K562 (cell line): ENCODE results near the gene RPN1. TPM values are rescaled to one million over a fixed set of nuclear protein-coding genes. Genes with fewer than 3 reads are reported as not detected.

ENCODE experiments used
- ATAC-seq: fragments of 200-7000 bp; cut with Tn5 transposase; 3 replicates; pipeline ENCODE4 v1.9.1; 2020; ENCODE audit warnings: moderate library complexity
- BruUV-seq: library from RNA; stranded (reverse); fragments of 400-500 nt; replicated peaks from 2 replicates; lab custom pipeline; 2021; lab: Mats Ljungman, UMichigan
- CTCF ChIA-PET: fragments of 300-600 bp; formaldehyde crosslinking; extraction: SDS; loops from one replicate; lab custom pipeline; 2021; ENCODE audit warnings: low intra/inter-chr PET ratio; lab: Yijun Ruan, JAX
- POLR2A ChIA-PET: fragments of 300-600, 350-650 bp; sonication (Branson Sonifier 250); formaldehyde crosslinking; extraction: SDS; loops from one replicate; lab custom pipeline; 2021; ENCODE audit warnings: antibody characterized with exemption, inconsistent platforms; lab: Yijun Ruan, JAX
- DNase-seq, 4 experiments: peaks; one replicate each; pipeline versions ENCODE4 v3.0.0 to v3.0.0-alpha.2; 2011 to 2018; ENCODE audit warnings: low spot score in 3 of 4, mixed read lengths in 3 of 4; ENCODE audit errors: extremely low read depth in 1 of 4
- FAIRE-seq: peaks from 2 replicates; lab custom pipeline; 2011; peaks lifted over from hg19 to GRCh38; lab: Jason Lieb, UNC
- H2AFZ ChIP-seq: 2 replicates; pipeline ENCODE4 v1.6.0; 2011; ENCODE audit warnings: low read depth, low read length, control low read depth, inconsistent platforms
- H3K27ac ChIP-seq: fragments of 200-600 bp; 3 replicates; pipeline ENCODE4 v1.8.0; 2011; ENCODE audit warnings: low read depth, mild to moderate bottlenecking, control low read depth, inconsistent platforms, low read length, moderate library complexity, mixed read lengths; ENCODE audit errors: extremely low read depth
- H3K27me3 ChIP-seq, 2 experiments: fragments of 300-600 bp in 1 of 2; 2 replicates in 1 of 2; 3 replicates in 1 of 2; pipeline versions ENCODE4 v1.6.0 to v1.8.0; 2011; ENCODE audit warnings: inconsistent platforms in 2 of 2, low read length in 2 of 2, mild to moderate bottlenecking in 1 of 2, mixed read lengths in 1 of 2, moderate library complexity in 1 of 2; ENCODE audit not compliant: control insufficient read depth in 2 of 2, insufficient read depth in 2 of 2
- H3K36me3 ChIP-seq: fragments of 300-600 bp; 3 replicates; pipeline ENCODE4 v1.8.0; 2011; ENCODE audit warnings: mild to moderate bottlenecking, low read length, inconsistent platforms; ENCODE audit not compliant: control insufficient read depth, insufficient read depth
- H3K4me1 ChIP-seq, 2 experiments: fragments of 200-600 bp in 1 of 2; replicated peaks in 1 of 2; 2 replicates in 1 of 2; 3 replicates in 1 of 2; pipeline versions ENCODE4 v1.5.1 to v1.8.0; 2011; ENCODE audit warnings: inconsistent platforms in 2 of 2, low read length in 2 of 2, mild to moderate bottlenecking in 1 of 2, mixed read lengths in 1 of 2, moderate library complexity in 1 of 2; ENCODE audit not compliant: control insufficient read depth in 2 of 2, insufficient read depth in 2 of 2
- H3K4me2 ChIP-seq: 2 replicates; pipeline ENCODE4 v1.6.1; 2011; ENCODE audit warnings: low read length, control low read depth, inconsistent platforms, mixed read lengths; ENCODE audit not compliant: insufficient read depth
- H3K4me3 ChIP-seq: fragments of 200-600 bp; sonication (generic), shearing (Covaris generic); 2 replicates; pipeline ENCODE4 v1.5.1; 2016; ENCODE audit warnings: control low read depth, inconsistent platforms
- H3K79me2 ChIP-seq: fragments of 200-600 bp; 3 replicates; pipeline ENCODE4 v1.8.0; 2011; ENCODE audit warnings: low read length, inconsistent platforms; ENCODE audit not compliant: control insufficient read depth, insufficient read depth
- H3K9ac ChIP-seq, 2 experiments: 2 replicates each; pipeline versions ENCODE4 v1.6.0 to v1.6.1; 2011; ENCODE audit warnings: low read depth in 2 of 2, low read length in 2 of 2, control low read depth in 1 of 2, inconsistent platforms in 1 of 2, mild to moderate bottlenecking in 1 of 2, mixed read lengths in 1 of 2; ENCODE audit not compliant: insufficient read depth in 1 of 2
- H3K9me1 ChIP-seq: one replicate; pipeline ENCODE4 v1.6.0; 2011; ENCODE audit warnings: inconsistent platforms, mild to moderate bottlenecking, low read length, moderate library complexity; ENCODE audit not compliant: control insufficient read depth, insufficient read depth
- H3K9me3 ChIP-seq: replicated peaks from 2 replicates; pipeline ENCODE4 v1.5.1; 2011; ENCODE audit warnings: low read depth, low read length, inconsistent platforms; ENCODE audit not compliant: control insufficient read depth, insufficient read depth
- H4K20me1 ChIP-seq: replicated peaks from 2 replicates; pipeline ENCODE4 v1.6.1; 2011; ENCODE audit warnings: low read length, inconsistent platforms, mixed read lengths; ENCODE audit not compliant: control insufficient read depth, insufficient read depth
- ARNT ChIP-seq, 2 experiments: fragments of 450-650 bp; IDR thresholded peaks; 2 replicates each; pipeline ENCODE4 v1.6.1; 2016; ENCODE audit warnings: mild to moderate bottlenecking in 1 of 2
- EHMT2 ChIP-seq: fragments of 450-650 bp; IDR thresholded peaks from 2 replicates; pipeline ENCODE4 v1.6.1; 2018; ENCODE audit warnings: antibody characterized with exemption
- HDAC1 ChIP-seq, 2 experiments: fragments of 450-650 bp; IDR thresholded peaks; 2 replicates each; pipeline ENCODE4 v1.6.1; 2016 to 2017; ENCODE audit warnings: inconsistent platforms in 1 of 2, mild to moderate bottlenecking in 1 of 2, moderate library complexity in 1 of 2
- HDAC6 ChIP-seq: IDR thresholded peaks from 2 replicates; pipeline ENCODE4 v1.6.1; 2012; ENCODE audit warnings: low read depth, mild to moderate bottlenecking, control low read depth, inconsistent platforms, low read length, moderate library complexity
- HNRNPLL ChIP-seq: fragments of 200-400 bp; formaldehyde crosslinking; IDR thresholded peaks from 2 replicates; pipeline ENCODE4 v1.6.1; 2017; ENCODE audit warnings: low read length, low read depth, mild to moderate bottlenecking; ENCODE audit not compliant: poor library complexity, severe bottlenecking
- IRF1 ChIP-seq: sonication (generic); formaldehyde crosslinking; IDR thresholded peaks from 2 replicates; pipeline ENCODE4 v1.8.0; 2022; ENCODE audit warnings: missing genetic modification reagents, mild to moderate bottlenecking, borderline replicate concordance
- NR4A1 ChIP-seq, 2 experiments: fragments of 250-450 bp in 1 of 2; fragments of 450-650 bp in 1 of 2; sonication (Bioruptor Pico) in 1 of 2; IDR thresholded peaks; 2 replicates each; pipeline versions ENCODE4 v1.4.0 to v1.6.1; 2016 to 2020; ENCODE audit warnings: mild to moderate bottlenecking in 2 of 2, missing compliant biosample characterization in 1 of 2, missing genetic modification characterization in 1 of 2, moderate library complexity in 1 of 2
- SIRT6 ChIP-seq: IDR thresholded peaks from one replicate; pipeline ENCODE4 v1.6.1; 2012; ENCODE audit warnings: low read depth, mild to moderate bottlenecking, control low read depth, inconsistent platforms, low read length, moderate library complexity
- SRSF3 ChIP-seq: fragments of 200-400 bp; formaldehyde crosslinking; IDR thresholded peaks from 2 replicates; pipeline ENCODE4 v1.6.1; 2016; ENCODE audit warnings: mild to moderate bottlenecking, low read length, moderate library complexity; ENCODE audit not compliant: insufficient read depth
- TEAD1 ChIP-seq, 2 experiments: fragments of 450-650 bp in 1 of 2; sonication (generic) in 1 of 2; formaldehyde crosslinking; IDR thresholded peaks; 2 replicates each; pipeline versions ENCODE4 v1.4.0 to v1.8.0; 2020 to 2022; ENCODE audit warnings: mild to moderate bottlenecking in 2 of 2, missing genetic modification reagents in 1 of 2
- TSHZ1 ChIP-seq: fragments of 250-450 bp; sonication (Bioruptor Pico); IDR thresholded peaks from 2 replicates; pipeline ENCODE4 v1.4.0; 2020; ENCODE audit warnings: mild to moderate bottlenecking, moderate library complexity
- ZBTB49 ChIP-seq: sonication (generic); formaldehyde crosslinking; IDR thresholded peaks from 2 replicates; pipeline ENCODE4 v1.8.0; 2022; ENCODE audit warnings: missing genetic modification reagents, mild to moderate bottlenecking, borderline replicate concordance
- ZNF143 ChIP-seq: sonication (generic); formaldehyde crosslinking; IDR thresholded peaks from 2 replicates; pipeline ENCODE4 v1.9.0; 2022; ENCODE audit warnings: mild to moderate bottlenecking, missing genetic modification reagents
- WGBS: fragments of 100-300 bp; shearing (Covaris generic); methylation state at CpG from one replicate; pipeline ENCODE4 v1.1.6; 2016; ENCODE audit warnings: low coverage, mixed read lengths; ENCODE audit not compliant: insufficient coverage; ENCODE audit errors: missing lambda C conversion rate; 5-methylcytosine and 5-hydroxymethylcytosine counted together
- in situ Hi-C: fragments of 300-500 bp; cut with MboI; formaldehyde crosslinking; loops from 4 replicates; pipeline ENCODE4 v1.15.0; 2018; ENCODE audit warnings: inconsistent platforms, mixed read lengths
- intact Hi-C: fragments of 100-400 bp; cut with micrococcal nuclease; formaldehyde crosslinking; loops from 2 replicates; pipeline ENCODE4 v1.14.2; 2022
- polyA plus RNA-seq, 8 experiments: library from polyadenylated mRNA; depleted of rRNA in 4 of 8; stranded (reverse) in 5 of 8; unstranded in 3 of 8; fragments of >200 nt; fragmentation: Nextera tagmentation in 2 of 8; fragmentation: Illumina TruSeq in 1 of 8; extraction: Ambion mirVana in 2 of 8; extraction: Trizol in 1 of 8; gene quantifications; 2 replicates each; pipeline versions ENCODE4 v1.2.1 to v1.2.3, GENCODE V29; 2011 to 2014; ENCODE audit warnings: inconsistent platforms in 1 of 8, missing spikeins in 1 of 8
- total RNA-seq, 7 experiments: library from RNA; depleted of rRNA in 6 of 7; stranded (reverse); fragments of >200 nt in 6 of 7; fragmentation: Illumina TruSeq in 2 of 7; extraction: Trizol in 2 of 7; gene quantifications; 2 replicates each; pipeline versions ENCODE4 v1.2.1 to v1.2.3, GENCODE V29; 2011 to 2021; ENCODE audit warnings: low replicate concordance in 1 of 7

RPN1 gene
- total and polyA plus RNA-seq, 9 of the 15 experiments (the other 6 are each of a cell fraction or from before 2014, with no cell fraction given) = 39.5 to 300 (median 148) TPM

GRCh38 chr3:128597900-128598299 lies 52.7 kb downstream of the RPN1 start (continued):
- no peak for TF ChIP-seq ZBTB49

GRCh38 chr3:128592864-128593263 lies 57.8 kb downstream of the RPN1 start:
- no peak overlapping the region for H2AFZ ChIP-seq
- FAIRE-seq = no peak
- no peak overlapping the region for H3K4me2 ChIP-seq
- H4K20me1 ChIP-seq = no peaks in the 10 kb centered on the region
- intact Hi-C loops = loop anchor here (5.0 kb wide), 1 partner anchor 204 kb away; no protein-coding TSS in a partner anchor
- no peak for ATAC-seq
- H3K27me3 ChIP-seq = no peaks in the 10 kb centered on the region
- DNase-seq = no peak
- H3K4me1 ChIP-seq = peaks cover 0 to 5% of the 10 kb centered on the region in 2 experiments; a peak in 1 of 5 replicates
- no peak overlapping the region for H3K27ac ChIP-seq
- H3K36me3 ChIP-seq = no peaks in the 10 kb centered on the region
- no TSS peak for BruUV-seq
- no peak overlapping the region for H3K4me3 ChIP-seq
- 70% methylated on average over 4 of the region's 4 CpGs for WGBS
- H3K9me3 ChIP-seq = no peaks in the 10 kb centered on the region
- POLR2A ChIA-PET = no interaction called here
- H3K79me2 ChIP-seq = no peaks in the 10 kb centered on the region
- no peak overlapping the region for H3K9ac ChIP-seq
- in situ Hi-C loops = no loop called here
- H3K9me1 ChIP-seq = no peaks in the 10 kb centered on the region
- no peak for TF ChIP-seq ARNT (IDR thresholded peaks at IDR 0.05)
- TF ChIP-seq TSHZ1 = no peak
- TF ChIP-seq ZNF143 = no peak
- no peak for TF ChIP-seq HDAC6
- TF ChIP-seq TEAD1 (CRISPR knock-in tag; IDR thresholded peaks at IDR 0.05) = no peak
- TF ChIP-seq SRSF3 = no peak
- TF ChIP-seq HDAC1 (IDR thresholded peaks at IDR 0.05) = no peak
- no peak for TF ChIP-seq HNRNPLL
- no peak for TF ChIP-seq SIRT6
- no peak for TF ChIP-seq NR4A1 (CRISPR knock-in tag; IDR thresholded peaks at IDR 0.05)
- no peak for TF ChIP-seq NR4A1 (tag; IDR thresholded peaks at IDR 0.05)
- no peak for TF ChIP-seq IRF1 (CRISPR knock-in tag)
- no peak for TF ChIP-seq EHMT2
- TF ChIP-seq, all 486 proteins: peak for 0
- CTCF ChIA-PET = interaction anchor here (0.6 kb wide), 1 partner anchor 184 kb away, joined by 3 read pairs; no protein-coding TSS in a partner anchor
